Glutamatergic neuron (in vitro differentiated cells): ENCODE data around the gene SNRPA. TPM values are rescaled to one million over a fixed set of nuclear protein-coding genes. Genes with fewer than 3 reads are reported as not detected.

Source experiments
- DNase-seq: peaks from one replicate; pipeline ENCODE4 v3.0.0; 2022
- H3K27ac Mint-ChIP-seq: one replicate; pipeline ENCODE4 v1.8.0; 2020; ENCODE audit warnings: mild to moderate bottlenecking, mixed read lengths, inconsistent platforms; ENCODE audit not compliant: unreplicated experiment
- H3K27me3 Mint-ChIP-seq: one replicate; pipeline ENCODE4 v1.8.0; 2020; ENCODE audit warnings: mild to moderate bottlenecking, moderate library complexity, mixed read lengths, inconsistent platforms; ENCODE audit not compliant: unreplicated experiment
- H3K36me3 Mint-ChIP-seq: one replicate; pipeline ENCODE4 v1.8.0; 2020; ENCODE audit warnings: mild to moderate bottlenecking, mixed read lengths, inconsistent platforms; ENCODE audit not compliant: unreplicated experiment
- H3K4me1 Mint-ChIP-seq: one replicate; pipeline ENCODE4 v1.8.0; 2020; ENCODE audit warnings: mild to moderate bottlenecking, low read depth, mixed read lengths, inconsistent platforms; ENCODE audit not compliant: unreplicated experiment
- H3K4me3 Mint-ChIP-seq: one replicate; pipeline ENCODE4 v1.8.0; 2020; ENCODE audit warnings: mild to moderate bottlenecking, mixed read lengths, inconsistent platforms; ENCODE audit not compliant: unreplicated experiment
- H3K9me3 Mint-ChIP-seq: one replicate; pipeline ENCODE4 v1.8.0; 2020; ENCODE audit warnings: mild to moderate bottlenecking, moderate library complexity, mixed read lengths, inconsistent platforms; ENCODE audit not compliant: unreplicated experiment
- total RNA-seq: library from RNA; stranded (reverse); fragmentation: NEBNext Ultra II Directional; extraction: Animal tissue kit (Norgen Biotek cat#: 25700); gene quantifications from one replicate; pipeline ENCODE4 v1.2.1, GENCODE V29; 2021; ENCODE audit not compliant: unreplicated experiment
- TF ChIP-seq, protein P1 (sequence below): fragments of 200-600 bp; sonication (generic); IDR thresholded peaks from one replicate; pipeline ENCODE4 v1.5.0; 2021; ENCODE audit not compliant: partially characterized antibody, unreplicated experiment

The SNRPA gene
- total RNA-seq, 1 donor from 2014 or later, result 70.3 TPM

GRCh38 chr19:40800997-40801377 is 50.0 kb downstream of the SNRPA start:
- DNase-seq, result no peak
- H3K4me3 Mint-ChIP-seq, result peak overlapping the region; percentile 91
- no peaks in the 10 kb centered on the region for H3K36me3 Mint-ChIP-seq
- TF ChIP-seq, protein P1, sequence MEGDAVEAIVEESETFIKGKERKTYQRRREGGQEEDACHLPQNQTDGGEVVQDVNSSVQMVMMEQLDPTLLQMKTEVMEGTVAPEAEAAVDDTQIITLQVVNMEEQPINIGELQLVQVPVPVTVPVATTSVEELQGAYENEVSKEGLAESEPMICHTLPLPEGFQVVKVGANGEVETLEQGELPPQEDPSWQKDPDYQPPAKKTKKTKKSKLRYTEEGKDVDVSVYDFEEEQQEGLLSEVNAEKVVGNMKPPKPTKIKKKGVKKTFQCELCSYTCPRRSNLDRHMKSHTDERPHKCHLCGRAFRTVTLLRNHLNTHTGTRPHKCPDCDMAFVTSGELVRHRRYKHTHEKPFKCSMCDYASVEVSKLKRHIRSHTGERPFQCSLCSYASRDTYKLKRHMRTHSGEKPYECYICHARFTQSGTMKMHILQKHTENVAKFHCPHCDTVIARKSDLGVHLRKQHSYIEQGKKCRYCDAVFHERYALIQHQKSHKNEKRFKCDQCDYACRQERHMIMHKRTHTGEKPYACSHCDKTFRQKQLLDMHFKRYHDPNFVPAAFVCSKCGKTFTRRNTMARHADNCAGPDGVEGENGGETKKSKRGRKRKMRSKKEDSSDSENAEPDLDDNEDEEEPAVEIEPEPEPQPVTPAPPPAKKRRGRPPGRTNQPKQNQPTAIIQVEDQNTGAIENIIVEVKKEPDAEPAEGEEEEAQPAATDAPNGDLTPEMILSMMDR, result no peak
- peaks cover 42% of the 10 kb centered on the region for H3K4me1 Mint-ChIP-seq
- H3K27ac Mint-ChIP-seq, result no peak overlapping the region
- peaks cover 9% of the 10 kb centered on the region for H3K27me3 Mint-ChIP-seq
- H3K9me3 Mint-ChIP-seq, result peaks cover 15% of the 10 kb centered on the region

DNA sequence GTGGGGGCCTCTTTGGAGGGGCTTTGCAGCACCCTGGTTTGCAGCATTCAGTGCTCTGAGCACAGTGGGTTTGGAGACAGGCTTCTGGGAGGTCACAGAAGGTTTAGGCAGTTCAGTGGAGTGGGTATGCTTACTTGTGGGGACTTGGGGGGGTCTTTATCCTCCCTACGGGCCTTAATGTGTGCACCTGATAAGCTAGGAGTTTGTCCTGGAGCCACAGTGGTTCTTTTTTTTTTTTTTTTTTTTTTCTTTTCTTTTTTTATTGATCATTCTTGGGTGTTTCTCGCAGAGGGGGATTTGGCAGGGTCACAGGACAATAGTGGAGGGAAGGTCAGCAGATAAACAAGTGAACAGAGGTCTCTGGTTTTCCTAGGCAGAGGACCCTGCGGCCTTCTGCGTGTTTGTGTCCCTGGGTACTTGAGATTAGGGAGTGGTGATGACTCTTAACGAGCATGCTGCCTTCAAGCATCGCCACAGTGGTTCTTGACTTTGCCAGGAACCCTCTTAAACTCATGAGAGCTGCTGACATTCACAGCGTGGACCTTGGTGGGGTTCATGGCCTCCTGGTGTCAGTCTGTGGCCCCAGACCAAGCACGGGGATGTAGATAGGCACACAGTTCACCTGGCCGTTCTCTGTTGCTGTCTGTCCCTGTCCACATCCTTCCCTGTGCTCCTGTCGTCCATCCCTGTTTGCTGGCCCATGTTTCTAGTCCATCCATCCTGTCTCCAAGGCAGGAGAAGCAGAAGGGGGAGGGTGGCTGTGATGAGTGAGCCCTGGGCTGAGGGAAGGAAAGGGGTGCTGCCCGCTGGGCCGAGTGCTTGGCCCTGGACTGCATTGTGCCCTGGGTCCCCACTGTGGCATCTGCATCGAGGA is 50.7 kb downstream of the SNRPA start:
- Mint-ChIP-seq H3K4me1 (peaks cover 47% of the 10 kb centered on the region), H3K9me3 (peaks cover 14% of the 10 kb centered on the region), H3K4me3 (peak overlapping the region; percentile 91), H3K27me3 (peaks cover 10% of the 10 kb centered on the region), H3K27ac (peak overlapping the region; percentile 20), H3K36me3 (no peaks in the 10 kb centered on the region)
- no peak for DNase-seq
- TF ChIP-seq, protein P1, result no peak

- peaks cover 14% of the 10 kb centered on the region for H3K9me3 Mint-ChIP-seq
- peak overlapping the region; percentile 85 for H3K27ac Mint-ChIP-seq
- H3K4me1 Mint-ChIP-seq, result peaks cover 52% of the 10 kb centered on the region
- no peak for DNase-seq
- H3K27me3 Mint-ChIP-seq, result peaks cover 15% of the 10 kb centered on the region
- H3K36me3 Mint-ChIP-seq, result no peaks in the 10 kb centered on the region
- TF ChIP-seq, protein P1, result no peak
- peak overlapping the region; percentile 91 for H3K4me3 Mint-ChIP-seq
These were observed 51.5 kb downstream of the SNRPA start for GRCh38 chr19:40802300-40803169.

DNA sequence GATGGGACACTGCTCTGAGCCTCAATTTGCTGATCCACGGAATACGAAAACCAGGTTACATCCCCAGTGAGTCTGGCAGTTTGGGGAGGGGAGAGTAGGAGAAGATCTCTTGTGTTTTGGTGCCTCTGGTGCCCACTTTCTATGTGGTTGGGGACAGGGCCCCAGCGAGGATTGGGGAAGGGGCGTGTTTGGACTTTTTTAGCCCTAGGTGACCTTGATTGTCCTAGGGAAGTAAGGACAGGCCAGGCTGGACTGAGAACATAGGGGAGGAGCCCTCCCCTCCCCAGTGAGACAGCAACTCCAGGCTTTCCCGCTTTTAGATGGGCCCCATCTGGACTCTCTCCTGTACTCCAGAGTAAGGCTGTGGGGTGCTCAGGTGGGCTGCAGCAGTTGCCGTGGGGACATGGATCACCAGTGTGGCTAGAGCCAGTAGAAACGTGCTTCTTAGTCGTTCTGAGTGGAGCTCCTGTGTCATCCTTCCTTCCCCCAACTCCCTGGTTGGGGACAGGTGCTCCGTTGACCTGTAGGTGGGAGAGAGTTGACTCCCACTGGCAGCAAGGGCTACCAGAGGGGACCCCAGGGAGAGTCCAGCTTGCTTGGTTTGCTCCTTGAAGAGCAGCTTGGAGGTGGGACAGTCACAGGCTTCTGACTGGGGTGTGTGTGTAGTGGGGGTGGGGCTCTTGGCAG is 52.3 kb downstream of the SNRPA start:
- TF ChIP-seq, protein P1, result no peak
- H3K4me1 Mint-ChIP-seq, result peaks cover 52% of the 10 kb centered on the region
- no peaks in the 10 kb centered on the region for H3K36me3 Mint-ChIP-seq
- peak overlapping the region; percentile 91 for H3K4me3 Mint-ChIP-seq
- DNase-seq, result no peak
- H3K27ac Mint-ChIP-seq, result peak overlapping the region; percentile 62
- H3K27me3 Mint-ChIP-seq, result peaks cover 14% of the 10 kb centered on the region
- peaks cover 13% of the 10 kb centered on the region for H3K9me3 Mint-ChIP-seq
